ENCODE data around the gene NPIPA5.
"Not testable (repeated sequence)": the region's sequence is repeated elsewhere in the genome, so short reads cannot be mapped to it uniquely, and the experiment has no call there.

The NPIPA5 gene

GRCh38 chr16:15404792-15405191, 26.7 kb upstream of the NPIPA5 start:
- H3K27ac ChIP-seq (ENCODE audit: low read depth, low read length) = no peak overlapping the region
- no peaks in the 10 kb centered on the region for H3K4me1 ChIP-seq (ENCODE audit: control insufficient read depth in 1 of 2, insufficient read depth in 2 of 2, low read length in 2 of 2)
- no peaks in the 10 kb centered on the region for H3K9me3 ChIP-seq (ENCODE audit: control insufficient read depth in 1 of 2, low read length in 2 of 2)
- no peak overlapping the region for H3K4me3 ChIP-seq (ENCODE audit: low read depth in 1 of 2, low read length in 2 of 2)
- H3K36me3 ChIP-seq (ENCODE audit: control insufficient read depth in 1 of 2, insufficient read depth in 2 of 2, low read length in 2 of 2) = peaks cover 0 to 14% of the 10 kb centered on the region in 2 donors
- H3K9ac ChIP-seq (ENCODE audit: low read depth in 1 of 2, low read length in 2 of 2) = no peak overlapping the region
- H3K27me3 ChIP-seq (ENCODE audit: control insufficient read depth in 1 of 2, insufficient read depth in 2 of 2, low read length in 2 of 2) = no peaks in the 10 kb centered on the region

DNA sequence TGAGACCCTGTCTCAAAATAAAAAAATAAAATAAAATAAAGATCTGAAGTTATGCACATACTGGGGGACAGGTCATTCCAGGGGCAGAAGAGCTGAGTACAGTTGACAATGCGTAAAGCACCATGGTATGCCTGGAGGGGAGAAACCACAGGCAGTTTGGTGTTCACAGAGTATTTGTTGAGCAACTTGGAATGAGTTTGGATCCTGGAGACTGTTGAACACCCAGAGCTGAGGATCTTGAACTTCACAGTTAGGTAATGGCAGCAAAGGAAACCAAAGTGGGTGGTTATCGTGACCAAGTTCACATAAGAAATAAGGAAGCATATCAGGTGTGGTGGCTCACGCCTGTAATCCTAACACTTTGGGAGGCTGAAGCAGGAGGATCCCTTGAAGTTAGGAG, 26.0 kb upstream of the NPIPA5 start:
- H3K36me3 ChIP-seq (ENCODE audit: control insufficient read depth in 1 of 2, insufficient read depth in 2 of 2, low read length in 2 of 2) = peaks cover 0 to 14% of the 10 kb centered on the region in 2 donors
- not testable (repeated sequence) for H3K27me3 ChIP-seq (ENCODE audit: control insufficient read depth in 1 of 2, insufficient read depth in 2 of 2, low read length in 2 of 2); H3K9me3 ChIP-seq (ENCODE audit: control insufficient read depth in 1 of 2, low read length in 2 of 2); H3K4me3 ChIP-seq (ENCODE audit: low read depth in 1 of 2, low read length in 2 of 2); H3K27ac ChIP-seq (ENCODE audit: low read depth, low read length); H3K9ac ChIP-seq (ENCODE audit: low read depth in 1 of 2, low read length in 2 of 2); H3K4me1 ChIP-seq (ENCODE audit: control insufficient read depth in 1 of 2, insufficient read depth in 2 of 2, low read length in 2 of 2)

GRCh38 chr16:15403392-15403995, 25.4 kb upstream of the NPIPA5 start:
- no peaks in the 10 kb centered on the region for H3K9me3 ChIP-seq (ENCODE audit: control insufficient read depth in 1 of 2, low read length in 2 of 2)
- no peak overlapping the region for H3K27ac ChIP-seq (ENCODE audit: low read depth, low read length)
- H3K4me1 ChIP-seq (ENCODE audit: control insufficient read depth in 1 of 2, insufficient read depth in 2 of 2, low read length in 2 of 2) = no peaks in the 10 kb centered on the region
- H3K27me3 ChIP-seq (ENCODE audit: control insufficient read depth in 1 of 2, insufficient read depth in 2 of 2, low read length in 2 of 2) = no peaks in the 10 kb centered on the region
- H3K36me3 ChIP-seq (ENCODE audit: control insufficient read depth in 1 of 2, insufficient read depth in 2 of 2, low read length in 2 of 2) = peaks cover 0 to 14% of the 10 kb centered on the region in 2 donors
- H3K4me3 ChIP-seq (ENCODE audit: low read depth in 1 of 2, low read length in 2 of 2) = no peak overlapping the region
- no peak overlapping the region for H3K9ac ChIP-seq (ENCODE audit: low read depth in 1 of 2, low read length in 2 of 2)

GRCh38 chr16:15401972-15402371, 23.9 kb upstream of the NPIPA5 start:
- H3K27ac ChIP-seq (ENCODE audit: low read depth, low read length) = no peak overlapping the region
- no peaks in the 10 kb centered on the region for H3K9me3 ChIP-seq (ENCODE audit: control insufficient read depth in 1 of 2, low read length in 2 of 2)
- peaks cover 0 to 4% of the 10 kb centered on the region in 2 donors for H3K4me1 ChIP-seq (ENCODE audit: control insufficient read depth in 1 of 2, insufficient read depth in 2 of 2, low read length in 2 of 2)
- no peaks in the 10 kb centered on the region for H3K27me3 ChIP-seq (ENCODE audit: control insufficient read depth in 1 of 2, insufficient read depth in 2 of 2, low read length in 2 of 2)
- no peak overlapping the region for H3K9ac ChIP-seq (ENCODE audit: low read depth in 1 of 2, low read length in 2 of 2)
- no peak overlapping the region for H3K4me3 ChIP-seq (ENCODE audit: low read depth in 1 of 2, low read length in 2 of 2)
- peaks cover 0 to 14% of the 10 kb centered on the region in 2 donors for H3K36me3 ChIP-seq (ENCODE audit: control insufficient read depth in 1 of 2, insufficient read depth in 2 of 2, low read length in 2 of 2)

DNA sequence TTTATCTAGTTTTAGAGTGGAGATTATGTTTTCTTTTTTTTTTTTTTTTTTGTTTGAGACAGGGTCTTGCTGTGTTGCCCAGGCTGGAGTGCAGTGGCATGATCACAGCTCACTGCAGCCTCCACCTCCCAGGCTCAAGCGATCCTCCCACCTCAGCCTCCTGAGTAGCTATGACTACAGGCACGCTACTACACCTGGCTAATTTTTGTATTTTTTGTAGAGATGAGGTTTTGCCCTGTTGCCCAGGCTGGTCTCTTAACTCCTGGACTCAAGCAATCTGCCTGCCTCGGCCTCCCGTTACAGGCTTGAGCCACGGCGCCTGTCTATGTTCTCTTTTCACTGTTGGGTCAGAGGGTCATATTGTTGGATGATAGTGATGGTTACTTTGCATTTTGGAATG, 22.2 kb upstream of the NPIPA5 start:
- not testable (repeated sequence) for H3K9me3 ChIP-seq (ENCODE audit: control insufficient read depth in 1 of 2, low read length in 2 of 2); H3K27ac ChIP-seq (ENCODE audit: low read depth, low read length)

GRCh38 chr16:15399317-15399716, 21.2 kb upstream of the NPIPA5 start:
- Histone ChIP-seq H3K27ac (ENCODE audit: low read depth, low read length) (no peak overlapping the region), H3K9ac (ENCODE audit: low read depth in 1 of 2, low read length in 2 of 2) (no peak overlapping the region), H3K9me3 (ENCODE audit: control insufficient read depth in 1 of 2, low read length in 2 of 2) (no peaks in the 10 kb centered on the region), H3K27me3 (ENCODE audit: control insufficient read depth in 1 of 2, insufficient read depth in 2 of 2, low read length in 2 of 2) (no peaks in the 10 kb centered on the region), H3K4me3 (ENCODE audit: low read depth in 1 of 2, low read length in 2 of 2) (peak overlapping the region; percentile 10 to 11), H3K36me3 (ENCODE audit: control insufficient read depth in 1 of 2, insufficient read depth in 2 of 2, low read length in 2 of 2) (peaks cover 0 to 14% of the 10 kb centered on the region in 2 donors), H3K4me1 (ENCODE audit: control insufficient read depth in 1 of 2, insufficient read depth in 2 of 2, low read length in 2 of 2) (peaks cover 0 to 4% of the 10 kb centered on the region in 2 donors)

More for the DNA sequence above, 22.2 kb upstream of the NPIPA5 start:
- peaks cover 0 to 14% of the 10 kb centered on the region in 2 donors for H3K36me3 ChIP-seq (ENCODE audit: control insufficient read depth in 1 of 2, insufficient read depth in 2 of 2, low read length in 2 of 2)
- H3K9ac ChIP-seq (ENCODE audit: low read depth in 1 of 2, low read length in 2 of 2); H3K4me3 ChIP-seq (ENCODE audit: low read depth in 1 of 2, low read length in 2 of 2); H3K4me1 ChIP-seq (ENCODE audit: control insufficient read depth in 1 of 2, insufficient read depth in 2 of 2, low read length in 2 of 2); H3K27me3 ChIP-seq (ENCODE audit: control insufficient read depth in 1 of 2, insufficient read depth in 2 of 2, low read length in 2 of 2): not testable (repeated sequence)

DNA sequence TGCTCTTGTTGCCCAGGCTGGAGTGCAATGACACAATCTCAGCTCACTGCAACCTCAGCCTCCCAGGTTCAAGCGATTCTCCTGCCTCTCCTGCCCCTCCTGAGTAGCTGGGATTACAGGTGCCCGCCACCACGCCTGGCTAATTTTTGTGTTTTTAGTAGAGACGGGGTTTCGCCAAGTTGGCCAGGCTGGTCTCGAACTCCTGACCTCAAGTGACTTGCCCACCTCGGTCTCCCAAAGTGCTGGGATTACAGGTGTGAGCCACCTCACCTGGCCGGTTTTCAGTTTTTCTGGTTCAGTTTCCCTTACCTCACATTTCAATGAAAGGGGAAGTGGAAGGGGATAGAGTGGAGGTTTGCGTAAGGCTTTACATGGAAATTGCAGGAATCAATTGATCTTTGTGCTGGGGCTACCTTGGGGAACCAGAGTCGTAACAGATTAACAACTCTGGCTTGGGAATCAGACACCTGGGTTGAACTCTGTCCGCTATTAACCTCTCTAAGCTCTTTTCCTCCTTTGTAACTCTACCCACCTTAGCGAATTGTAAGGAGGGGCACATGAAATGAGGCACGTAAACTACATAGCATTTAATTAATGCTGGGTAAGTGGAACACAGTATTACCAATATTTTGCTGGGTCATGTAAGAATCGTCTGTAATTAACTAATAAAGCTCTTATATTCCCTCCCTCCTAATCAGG, 20.7 kb upstream of the NPIPA5 start:
- Histone ChIP-seq H3K4me1 (ENCODE audit: control insufficient read depth in 1 of 2, insufficient read depth in 2 of 2, low read length in 2 of 2) (peaks cover 0 to 4% of the 10 kb centered on the region in 2 donors), H3K27me3 (ENCODE audit: control insufficient read depth in 1 of 2, insufficient read depth in 2 of 2, low read length in 2 of 2) (no peaks in the 10 kb centered on the region), H3K36me3 (ENCODE audit: control insufficient read depth in 1 of 2, insufficient read depth in 2 of 2, low read length in 2 of 2) (peaks cover 0 to 14% of the 10 kb centered on the region in 2 donors), H3K9me3 (ENCODE audit: control insufficient read depth in 1 of 2, low read length in 2 of 2) (no peaks in the 10 kb centered on the region), H3K27ac (ENCODE audit: low read depth, low read length) (no peak overlapping the region), H3K9ac (ENCODE audit: low read depth in 1 of 2, low read length in 2 of 2) (no peak overlapping the region), H3K4me3 (ENCODE audit: low read depth in 1 of 2, low read length in 2 of 2) (peak overlapping the region; percentile 10 to 11)

DNA sequence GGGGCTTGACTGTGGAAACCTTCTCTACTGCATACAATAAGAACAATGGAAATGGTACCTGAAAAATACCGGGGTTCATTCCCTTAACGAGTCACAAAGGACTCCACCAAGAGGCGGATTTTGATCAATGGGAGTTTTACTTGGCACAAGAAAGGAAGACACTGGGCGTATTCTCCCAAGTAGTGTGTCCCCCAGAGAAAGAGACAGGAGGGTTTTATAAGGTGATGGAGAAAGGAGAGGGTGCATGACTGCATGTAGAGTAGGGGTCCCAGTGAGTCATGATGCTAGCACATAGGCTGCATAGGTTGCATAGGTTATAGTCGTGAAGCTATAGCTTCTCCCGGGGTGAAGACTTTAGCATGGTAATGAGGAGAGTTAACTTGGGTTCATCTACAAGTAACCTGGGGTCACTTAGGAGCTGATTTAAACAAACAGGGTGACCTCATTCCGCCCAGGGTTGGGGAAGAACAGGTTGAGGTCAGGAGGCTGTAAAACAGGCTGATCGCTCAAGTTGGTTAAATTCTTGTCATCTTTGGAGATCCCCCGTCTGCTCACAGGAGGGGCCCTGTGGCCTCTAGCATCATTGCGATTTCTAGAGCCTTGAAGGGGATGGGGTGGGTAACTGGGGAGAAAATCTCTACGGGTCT, 19.0 kb upstream of the NPIPA5 start:
- no peak overlapping the region for H3K27ac ChIP-seq (ENCODE audit: low read depth, low read length)
- H3K36me3 ChIP-seq (ENCODE audit: control insufficient read depth in 1 of 2, insufficient read depth in 2 of 2, low read length in 2 of 2) = peaks cover 0 to 2% of the 10 kb centered on the region in 2 donors
- peaks cover 0 to 4% of the 10 kb centered on the region in 2 donors for H3K4me1 ChIP-seq (ENCODE audit: control insufficient read depth in 1 of 2, insufficient read depth in 2 of 2, low read length in 2 of 2)
- H3K4me3 ChIP-seq (ENCODE audit: low read depth in 1 of 2, low read length in 2 of 2) = peak overlapping the region; percentile 43 to 64
- H3K9ac ChIP-seq (ENCODE audit: low read depth in 1 of 2, low read length in 2 of 2) = peak overlapping the region in 1 of 2 donors; percentile 18
- no peaks in the 10 kb centered on the region for H3K9me3 ChIP-seq (ENCODE audit: control insufficient read depth in 1 of 2, low read length in 2 of 2)
- H3K27me3 ChIP-seq (ENCODE audit: control insufficient read depth in 1 of 2, insufficient read depth in 2 of 2, low read length in 2 of 2) = no peaks in the 10 kb centered on the region

DNA sequence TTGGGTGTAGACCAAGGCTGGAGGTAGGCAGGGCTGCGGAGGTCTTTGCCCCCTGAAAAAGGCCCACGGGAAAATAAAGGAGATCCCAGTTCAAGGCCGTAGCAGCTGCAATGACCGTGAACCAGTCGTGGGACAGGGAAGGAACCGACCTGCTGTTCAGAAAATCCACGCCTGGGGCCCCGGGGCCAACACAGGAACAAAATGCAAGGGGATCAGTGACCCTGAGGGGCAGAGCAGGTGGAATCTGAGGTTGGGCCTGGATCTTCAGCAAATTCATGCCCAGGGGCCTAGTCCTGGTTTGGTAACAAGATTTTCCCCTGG, 18.4 kb upstream of the NPIPA5 start:
- not testable (repeated sequence) for H3K27ac ChIP-seq (ENCODE audit: low read depth, low read length); H3K36me3 ChIP-seq (ENCODE audit: control insufficient read depth in 1 of 2, insufficient read depth in 2 of 2, low read length in 2 of 2); H3K4me1 ChIP-seq (ENCODE audit: control insufficient read depth in 1 of 2, insufficient read depth in 2 of 2, low read length in 2 of 2); H3K27me3 ChIP-seq (ENCODE audit: control insufficient read depth in 1 of 2, insufficient read depth in 2 of 2, low read length in 2 of 2); H3K9me3 ChIP-seq (ENCODE audit: control insufficient read depth in 1 of 2, low read length in 2 of 2)
- H3K9ac ChIP-seq (ENCODE audit: low read depth in 1 of 2, low read length in 2 of 2) = peak overlapping the region in 1 of 2 donors; percentile 18
- H3K4me3 ChIP-seq (ENCODE audit: low read depth in 1 of 2, low read length in 2 of 2) = peak overlapping the region; percentile 43 to 64

GRCh38 chr16:15395631-15396508, 17.8 kb upstream of the NPIPA5 start, which contains the start of gene MPV17L:
TSS of gene MPV17L (plus strand) at chr16:15395754. CDS start at chr16:15395898, 144 bp downstream.
- not testable (repeated sequence) for H3K9me3 ChIP-seq (ENCODE audit: control insufficient read depth in 1 of 2, low read length in 2 of 2); H3K27me3 ChIP-seq (ENCODE audit: control insufficient read depth in 1 of 2, insufficient read depth in 2 of 2, low read length in 2 of 2); H3K36me3 ChIP-seq (ENCODE audit: control insufficient read depth in 1 of 2, insufficient read depth in 2 of 2, low read length in 2 of 2); H3K4me1 ChIP-seq (ENCODE audit: control insufficient read depth in 1 of 2, insufficient read depth in 2 of 2, low read length in 2 of 2)
- Histone ChIP-seq H3K27ac (ENCODE audit: low read depth, low read length) (peak within 1 kb of the TSS; percentile 42), H3K9ac (ENCODE audit: low read depth in 1 of 2, low read length in 2 of 2) (peak within 1 kb of the TSS; percentile 18 to 32), H3K4me3 (ENCODE audit: low read depth in 1 of 2, low read length in 2 of 2) (peak within 1 kb of the TSS; percentile 56 to 64)

Data from duodenal mucosa (tissue), 2 donors.